B cell (primary cell): Measurements from ENCODE around the gene PSMG2. TPM values are rescaled to one million over a fixed set of nuclear protein-coding genes. Genes with fewer than 3 reads are reported as not detected.
A peak's percentile ranks its signal among the peaks of the same experiment; 100 is the strongest.

Experiments
- ATAC-seq: fragments of 200-7000 bp; cut with Tn5 transposase; one replicate; pipeline ENCODE4 v1.10.0; 2021; ENCODE audit warnings: low read depth, mild to moderate bottlenecking, moderate number of reproducible peaks, moderate library complexity
- CTCF ChIA-PET: fragments of 350-600 bp; sonication (Branson Sonifier 250); formaldehyde crosslinking; loops from one replicate; lab custom pipeline; 2021; ENCODE audit warnings: antibody characterized with exemption, inconsistent platforms; lab: Charles Lee
- POLR2A ChIA-PET: fragments of 350-600 bp; sonication (Branson Sonifier 250); formaldehyde crosslinking; loops from one replicate; lab custom pipeline; 2021; ENCODE audit warnings: antibody characterized with exemption; lab: Charles Lee
- DNase-seq: peaks from one replicate; pipeline ENCODE4 v3.0.0; 2013
- H2AFZ ChIP-seq: 2 replicates; pipeline ENCODE4 v1.6.1; 2012; ENCODE audit warnings: mild to moderate bottlenecking, low read depth, low read length; ENCODE audit not compliant: insufficient read depth, poor library complexity, severe bottlenecking
- H3K27ac ChIP-seq, 2 donors: 1 replicate in 1 of 2; 2 replicates in 1 of 2; pipeline ENCODE4 v1.5.1; 2012 to 2013; ENCODE audit warnings: low read length in 2 of 2, mild to moderate bottlenecking in 2 of 2, moderate library complexity in 1 of 2
- H3K27me3 ChIP-seq, 4 experiments: fragments of 200-600 bp in 1 of 4; sonication (generic) in 1 of 4; replicated peaks in 1 of 4; 1 replicate in 2 of 4; 2 replicates in 2 of 4; pipeline versions ENCODE4 v1.6.1 to v1.7.0; 2013 to 2016; ENCODE audit warnings: low read length in 3 of 4, mild to moderate bottlenecking in 2 of 4, mixed read lengths in 1 of 4, moderate library complexity in 1 of 4; ENCODE audit not compliant: insufficient read depth in 4 of 4, control insufficient read depth in 3 of 4; ENCODE audit errors: control extremely low read depth in 1 of 4
- H3K36me3 ChIP-seq, 2 experiments: replicated peaks in 1 of 2; 1 replicate in 1 of 2; 2 replicates in 1 of 2; pipeline versions ENCODE4 v1.6.1 to v1.7.1; 2013; ENCODE audit warnings: low read length in 1 of 2; ENCODE audit not compliant: insufficient read depth in 2 of 2, control insufficient read depth in 1 of 2; ENCODE audit errors: control extremely low read depth in 1 of 2, extremely low read depth in 1 of 2
- H3K4me1 ChIP-seq, 2 donors: fragments of 200-600 bp in 1 of 2; sonication (generic) in 1 of 2; 1 replicate in 1 of 2; 2 replicates in 1 of 2; pipeline versions ENCODE4 v1.5.1 to v1.6.1; 2013 to 2017; ENCODE audit warnings: low read length in 2 of 2; ENCODE audit not compliant: control insufficient read depth in 2 of 2, insufficient read depth in 2 of 2
- H3K4me2 ChIP-seq: replicated peaks from 2 replicates; pipeline ENCODE3; 2012; ENCODE audit warnings: mild to moderate bottlenecking, low read depth, low read length; ENCODE audit not compliant: poor library complexity, severe bottlenecking
- H3K4me3 ChIP-seq, 5 experiments: fragments of 200-600 bp in 1 of 5; sonication (generic) in 1 of 5; 1 replicate in 3 of 5; 2 replicates in 2 of 5; pipeline versions ENCODE4 v1.5.1 to v1.7.0; 2011 to 2016; ENCODE audit warnings: low read length in 4 of 5, mild to moderate bottlenecking in 4 of 5, low read depth in 2 of 5, control low read depth in 1 of 5, moderate library complexity in 1 of 5; ENCODE audit not compliant: insufficient read depth in 1 of 5; ENCODE audit errors: control extremely low read depth in 1 of 5, extremely low read depth in 1 of 5
- H3K79me2 ChIP-seq: fragments of 200-600 bp; sonication (generic); one replicate; pipeline ENCODE4 v1.6.0; 2016; ENCODE audit warnings: low read length; ENCODE audit not compliant: control insufficient read depth, insufficient read depth
- H3K9ac ChIP-seq: fragments of 200-600 bp; sonication (generic); 2 replicates; pipeline ENCODE4 v1.6.1; 2017; ENCODE audit warnings: mild to moderate bottlenecking, low read length, moderate library complexity
- H3K9me3 ChIP-seq, 3 donors: one replicate each; pipeline versions ENCODE4 v1.6.1 to v1.7.1; 2013; ENCODE audit warnings: low read length in 2 of 3; ENCODE audit not compliant: control insufficient read depth in 2 of 3, insufficient read depth in 1 of 3; ENCODE audit errors: control extremely low read depth in 1 of 3
- H4K20me1 ChIP-seq: 2 replicates; pipeline ENCODE4 v1.6.0; 2012; ENCODE audit warnings: mild to moderate bottlenecking, low read length; ENCODE audit not compliant: insufficient read depth, control insufficient read depth, poor library complexity, severe bottlenecking
- H3K27ac Mint-ChIP-seq: one replicate; pipeline ENCODE4 v1.8.0; 2021; ENCODE audit warnings: mixed read lengths
- H3K27me3 Mint-ChIP-seq: one replicate; pipeline ENCODE4 v1.8.0; 2021; ENCODE audit warnings: mixed read lengths
- H3K4me1 Mint-ChIP-seq: one replicate; pipeline ENCODE4 v1.8.0; 2021; ENCODE audit warnings: mixed read lengths
- H3K4me3 Mint-ChIP-seq: one replicate; pipeline ENCODE4 v1.8.0; 2021; ENCODE audit warnings: mixed read lengths
- H3K9me3 Mint-ChIP-seq: one replicate; pipeline ENCODE4 v1.8.0; 2022; ENCODE audit warnings: mixed read lengths; ENCODE audit not compliant: insufficient read depth
- CTCF ChIP-seq: fragments of 200-600 bp; IDR thresholded peaks from one replicate; pipeline ENCODE4 v1.8.0; 2022; ENCODE audit warnings: antibody characterized with exemption, mild to moderate bottlenecking
- EZH2 ChIP-seq: IDR thresholded peaks from 2 replicates; pipeline ENCODE4 v1.6.1; 2012; ENCODE audit warnings: borderline replicate concordance, low read depth, mild to moderate bottlenecking, moderate library complexity, low read length; ENCODE audit not compliant: insufficient read depth, poor library complexity, severe bottlenecking
- WGBS: methylation state at CpG from one replicate; pipeline ENCODE4 v1.1.5; 2013; ENCODE audit warnings: missing lambda C conversion rate; ENCODE audit not compliant: insufficient coverage; 5-methylcytosine and 5-hydroxymethylcytosine counted together
- intact Hi-C: fragments of 100-400 bp; cut with micrococcal nuclease; formaldehyde crosslinking; loops from one replicate; pipeline ENCODE4 v1.10.0; 2022
- polyA plus RNA-seq: library from polyadenylated mRNA; depleted of rRNA; stranded (reverse); fragments of >200 nt; gene quantifications from 2 replicates; pipeline ENCODE4 v1.2.3, GENCODE V29; 2012
- total RNA-seq, 2 donors: library from RNA; stranded (reverse); fragments of 120-200 nt in 1 of 2; gene quantifications; 1 replicate in 1 of 2; 2 replicates in 1 of 2; pipeline versions ENCODE4 v1.2.3 to v1.2.4, GENCODE V29; 2013 to 2022

Gene PSMG2
- total and polyA plus RNA-seq, 2 donors (not counting 1 experiment from before 2014, with no cell fraction given), result 31.8 to 64.1 TPM

GRCh38 chr18:12703664-12704063 lies 822 bp downstream of the PSMG2 start:
- Histone ChIP-seq H3K9ac (peak overlapping the region; percentile 95), H3K27me3 (no peaks in the 10 kb centered on the region), H3K4me2 (peak overlapping the region; percentile 85), H3K4me1 (peaks cover 22 to 26% of the 10 kb centered on the region in 2 donors), H4K20me1 (peaks cover 20% of the 10 kb centered on the region), H2AFZ (peak overlapping the region; percentile 98), H3K36me3 (peaks cover 7 to 10% of the 10 kb centered on the region in 2 experiments), H3K4me3 (peak overlapping the region; percentile 84 to 95 (median 86)), H3K79me2 (peaks cover 63% of the 10 kb centered on the region), H3K9me3 (no peaks in the 10 kb centered on the region), H3K27ac (peak overlapping the region; percentile 96 to 100)
- Mint-ChIP-seq H3K27ac (peak overlapping the region; percentile 100), H3K9me3 (no peaks in the 10 kb centered on the region), H3K4me3 (peak overlapping the region; percentile 99), H3K4me1 (peaks cover 37% of the 10 kb centered on the region), H3K27me3 (no peaks in the 10 kb centered on the region)
- ATAC-seq (no peak), DNase-seq (no peak)
- ChIA-PET CTCF (interaction anchor here (1.0 to 2.4 kb wide), 3 partner anchors 182 to 327 kb away, joined by 3 to 8 read pairs (median 5); partner anchors contain the start of gene AFG3L2), POLR2A (no interaction called here)
- intact Hi-C loops, result loop anchor here (2.0 to 5.0 kb wide), 3 partner anchors 47 to 851 kb away; partner anchors contain the start of gene CHMP1B
- TF ChIP-seq EZH2, result no peak
- TF ChIP-seq CTCF, result no peak
- 0% methylated on average over 2 of the region's 2 CpGs for WGBS

- Histone ChIP-seq H3K4me1 (no peaks in the 10 kb centered on the region), H3K9ac (no peak overlapping the region), H3K79me2 (peaks cover 24% of the 10 kb centered on the region), H3K9me3 (no peaks in the 10 kb centered on the region), H3K27ac (no peak overlapping the region), H3K27me3 (no peaks in the 10 kb centered on the region), H2AFZ (no peak overlapping the region), H3K4me2 (no peak overlapping the region), H4K20me1 (peaks cover 9% of the 10 kb centered on the region), H3K4me3 (no peak overlapping the region), H3K36me3 (peaks cover 17 to 56% of the 10 kb centered on the region in 2 experiments)
- Mint-ChIP-seq H3K4me1 (no peaks in the 10 kb centered on the region), H3K27ac (no peak overlapping the region), H3K9me3 (no peaks in the 10 kb centered on the region), H3K27me3 (no peaks in the 10 kb centered on the region), H3K4me3 (no peak overlapping the region)
- WGBS, result 98% methylated on average over 4 of the region's 5 CpGs
- TF ChIP-seq CTCF (no peak), EZH2 (no peak)
- CTCF ChIA-PET, result no interaction called here
- ATAC-seq (no peak), DNase-seq (no peak)
- POLR2A ChIA-PET, result no interaction called here
- intact Hi-C loops, result no loop called here
Observed at GRCh38 chr18:12711446-12711845, 8.6 kb downstream of the PSMG2 start.
